ENCODE measurements around the gene SMPD4.
"Not testable (repeated sequence)": the region's sequence is repeated elsewhere in the genome, so short reads cannot be mapped to it uniquely, and the experiment has no call there.

The SMPD4 gene

GRCh38 chr2:130142396-130143265 lies 38.8 kb downstream of the SMPD4 start:
- DNase-seq (ENCODE audit: insufficient read length, low spot score); FAIRE-seq: not testable (repeated sequence)

- FAIRE-seq; DNase-seq (ENCODE audit: insufficient read length, low spot score): not testable (repeated sequence)
These were observed 39.6 kb downstream of the SMPD4 start for GRCh38 chr2:130141645-130142370.

- not testable (repeated sequence) for DNase-seq (ENCODE audit: insufficient read length, low spot score); FAIRE-seq
These were observed 40.4 kb downstream of the SMPD4 start for GRCh38 chr2:130141002-130141401.

- FAIRE-seq; DNase-seq (ENCODE audit: insufficient read length, low spot score): not testable (repeated sequence)
These were observed 40.9 kb downstream of the SMPD4 start for GRCh38 chr2:130140516-130140915.

GRCh38 chr2:130139331-130140280 lies 41.8 kb downstream of the SMPD4 start:
- DNase-seq (ENCODE audit: insufficient read length, low spot score) = not testable (repeated sequence)

GRCh38 chr2:130138841-130139251 lies 42.6 kb downstream of the SMPD4 start:
- FAIRE-seq = not testable (repeated sequence)

More at GRCh38 chr2:130139331-130140280, 41.8 kb downstream of the SMPD4 start:
- not testable (repeated sequence) for FAIRE-seq

GRCh38 chr2:130138326-130138725 lies 43.1 kb downstream of the SMPD4 start:
- not testable (repeated sequence) for FAIRE-seq; DNase-seq (ENCODE audit: insufficient read length, low spot score)

More at GRCh38 chr2:130138841-130139251, 42.6 kb downstream of the SMPD4 start:
- DNase-seq (ENCODE audit: insufficient read length, low spot score) = not testable (repeated sequence)

GRCh38 chr2:130137118-130137517 lies 44.3 kb downstream of the SMPD4 start:
- FAIRE-seq; DNase-seq (ENCODE audit: insufficient read length, low spot score): not testable (repeated sequence)

GRCh38 chr2:130136546-130136945 lies 44.9 kb downstream of the SMPD4 start:
- DNase-seq (ENCODE audit: insufficient read length, low spot score); FAIRE-seq: not testable (repeated sequence)

- DNase-seq (ENCODE audit: insufficient read length, low spot score) = no peak
- FAIRE-seq = no peak
- TF ChIP-seq CTCF (IDR thresholded peaks at IDR 0.05; ENCODE audit: insufficient read depth, missing control alignments) = no peak
These were observed 45.5 kb downstream of the SMPD4 start for GRCh38 chr2:130135692-130136541.

- FAIRE-seq; DNase-seq (ENCODE audit: insufficient read length, low spot score): not testable (repeated sequence)
These were observed 52.1 kb downstream of the SMPD4 start, which contains the start of gene POTEF for GRCh38 chr2:130129120-130129829. TSS of gene POTEF (minus strand) at chr2:130129222. CDS start at chr2:130120515, 8,707 bp downstream.

GRCh38 chr2:130128464-130128863 lies 52.9 kb downstream of the SMPD4 start:
- not testable (repeated sequence) for DNase-seq (ENCODE audit: insufficient read length, low spot score); FAIRE-seq

GRCh38 chr2:130127726-130128125 lies 53.7 kb downstream of the SMPD4 start:
- not testable (repeated sequence) for DNase-seq (ENCODE audit: insufficient read length, low spot score); FAIRE-seq

GRCh38 chr2:130120924-130121323 lies 60.5 kb downstream of the SMPD4 start:
- DNase-seq (ENCODE audit: insufficient read length, low spot score); FAIRE-seq: not testable (repeated sequence)

- FAIRE-seq; DNase-seq (ENCODE audit: insufficient read length, low spot score): not testable (repeated sequence)
These were observed 78.6 kb downstream of the SMPD4 start for GRCh38 chr2:130102597-130103363.

Data from D721Med (cell line).